Bronchial epithelial cell (primary cell): ENCODE results near the gene UBTD2. TPM values are rescaled to one million over a fixed set of nuclear protein-coding genes. Genes with fewer than 3 reads are reported as not detected.

Experiments
- DNase-seq: peaks from one replicate; pipeline ENCODE4 v3.0.0-alpha.2; 2010; ENCODE audit warnings: low read depth
- FAIRE-seq: peaks from 2 replicates; lab custom pipeline; 2011; peaks lifted over from hg19 to GRCh38; lab: Jason Lieb, UNC
- H3K27me3 ChIP-seq: 2 replicates; pipeline ENCODE4 v1.5.1; 2011; ENCODE audit warnings: low read length; ENCODE audit not compliant: control insufficient read depth, insufficient read depth
- H3K36me3 ChIP-seq: 2 replicates; pipeline ENCODE4 v1.5.1; 2011; ENCODE audit warnings: low read length; ENCODE audit not compliant: control insufficient read depth, insufficient read depth
- H3K4me3 ChIP-seq: 2 replicates; pipeline ENCODE4 v1.5.1; 2011; ENCODE audit warnings: mild to moderate bottlenecking, low read depth, low read length, control low read depth
- total RNA-seq: library from RNA; depleted of rRNA; stranded (reverse); fragments of >200 nt; gene quantifications from 2 replicates; pipeline ENCODE4 v1.2.1, GENCODE V29; 2014
- TF ChIP-seq, protein P1 (sequence below): IDR thresholded peaks from 2 replicates; pipeline ENCODE4 v1.5.1; 2011; ENCODE audit warnings: mild to moderate bottlenecking, moderate library complexity, low read length, control low read depth, inconsistent platforms; ENCODE audit not compliant: insufficient read depth, severe bottlenecking

Gene UBTD2
- total RNA-seq, 1 donor from 2014 or later = 20.8 TPM

DNA sequence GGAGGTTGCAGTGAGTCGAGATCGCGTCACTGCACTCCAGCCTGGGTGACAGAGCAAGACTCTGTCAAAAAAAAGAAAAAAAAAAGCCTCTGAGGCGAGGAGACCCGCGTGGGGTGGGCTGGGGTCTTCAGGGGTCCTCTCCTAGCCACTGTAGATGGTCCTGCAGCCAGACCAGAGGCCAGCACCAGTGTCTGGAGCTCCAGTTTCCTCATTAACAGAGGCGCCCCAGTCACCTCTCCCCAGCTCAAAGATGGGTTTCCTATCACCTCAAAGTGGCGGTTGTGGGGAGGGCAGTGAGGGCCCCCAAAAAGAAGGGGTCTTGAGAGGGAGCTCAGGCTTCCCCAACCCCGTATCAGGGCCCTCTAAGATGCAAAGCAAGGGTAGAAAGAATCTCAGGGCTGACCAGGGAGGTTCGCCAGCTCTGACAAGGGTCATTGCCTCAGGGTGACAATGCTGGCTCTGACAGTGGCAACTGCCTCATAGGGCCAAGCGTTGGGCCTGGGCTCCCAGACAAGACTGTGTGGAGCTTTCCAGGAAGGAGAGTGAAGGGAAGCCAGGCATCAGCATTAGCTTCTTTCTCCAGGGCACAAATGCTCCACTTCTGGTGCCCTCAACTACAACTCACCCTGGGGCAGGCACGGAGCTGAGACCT lies 110.5 kb downstream of the UBTD2 start:
- TF ChIP-seq, protein P1, sequence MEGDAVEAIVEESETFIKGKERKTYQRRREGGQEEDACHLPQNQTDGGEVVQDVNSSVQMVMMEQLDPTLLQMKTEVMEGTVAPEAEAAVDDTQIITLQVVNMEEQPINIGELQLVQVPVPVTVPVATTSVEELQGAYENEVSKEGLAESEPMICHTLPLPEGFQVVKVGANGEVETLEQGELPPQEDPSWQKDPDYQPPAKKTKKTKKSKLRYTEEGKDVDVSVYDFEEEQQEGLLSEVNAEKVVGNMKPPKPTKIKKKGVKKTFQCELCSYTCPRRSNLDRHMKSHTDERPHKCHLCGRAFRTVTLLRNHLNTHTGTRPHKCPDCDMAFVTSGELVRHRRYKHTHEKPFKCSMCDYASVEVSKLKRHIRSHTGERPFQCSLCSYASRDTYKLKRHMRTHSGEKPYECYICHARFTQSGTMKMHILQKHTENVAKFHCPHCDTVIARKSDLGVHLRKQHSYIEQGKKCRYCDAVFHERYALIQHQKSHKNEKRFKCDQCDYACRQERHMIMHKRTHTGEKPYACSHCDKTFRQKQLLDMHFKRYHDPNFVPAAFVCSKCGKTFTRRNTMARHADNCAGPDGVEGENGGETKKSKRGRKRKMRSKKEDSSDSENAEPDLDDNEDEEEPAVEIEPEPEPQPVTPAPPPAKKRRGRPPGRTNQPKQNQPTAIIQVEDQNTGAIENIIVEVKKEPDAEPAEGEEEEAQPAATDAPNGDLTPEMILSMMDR = no peak
- no peak for FAIRE-seq
- DNase-seq = no peak
- Histone ChIP-seq H3K36me3 (no peaks in the 10 kb centered on the region), H3K4me3 (no peak overlapping the region), H3K27me3 (no peaks in the 10 kb centered on the region)

GRCh38 chr5:172171118-172171517 lies 112.4 kb downstream of the UBTD2 start:
- peaks cover under 1% of the 10 kb centered on the region for H3K36me3 ChIP-seq
- H3K27me3 ChIP-seq = no peaks in the 10 kb centered on the region
- TF ChIP-seq, protein P1 = no peak
- FAIRE-seq (no peak), DNase-seq (no peak)
- H3K4me3 ChIP-seq = no peak overlapping the region

DNA sequence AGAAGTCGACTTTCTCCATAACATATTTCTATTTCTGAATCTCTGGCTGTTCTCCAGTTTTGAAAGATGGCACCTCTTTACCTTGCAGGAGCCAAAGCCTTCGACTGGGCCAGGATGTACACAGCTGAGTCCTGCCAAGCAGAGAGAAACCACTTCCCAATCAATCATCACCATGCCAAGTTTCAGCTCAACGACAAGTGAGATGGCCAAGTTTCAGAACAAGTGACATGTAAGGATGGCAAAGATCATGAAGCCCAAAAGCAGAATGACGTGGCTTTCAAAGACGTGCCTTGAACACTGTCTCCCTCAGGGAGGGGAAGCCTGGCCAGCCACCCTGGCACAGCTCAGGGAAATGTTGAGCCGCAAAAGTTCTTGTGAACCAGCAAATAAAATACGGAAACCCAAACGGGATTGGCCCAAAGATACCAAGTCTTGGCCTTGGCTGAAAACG lies 113.3 kb downstream of the UBTD2 start:
- no peaks in the 10 kb centered on the region for H3K27me3 ChIP-seq
- FAIRE-seq (no peak), DNase-seq (no peak)
- TF ChIP-seq, protein P1 = no peak
- H3K36me3 ChIP-seq = peaks cover 2% of the 10 kb centered on the region
- no peak overlapping the region for H3K4me3 ChIP-seq

GRCh38 chr5:172169216-172169615 lies 114.3 kb downstream of the UBTD2 start:
- H3K27me3 ChIP-seq = no peaks in the 10 kb centered on the region
- peaks cover 2% of the 10 kb centered on the region for H3K36me3 ChIP-seq
- no peak for DNase-seq
- no peak for FAIRE-seq
- H3K4me3 ChIP-seq = no peak overlapping the region
- TF ChIP-seq, protein P1 = no peak

DNA sequence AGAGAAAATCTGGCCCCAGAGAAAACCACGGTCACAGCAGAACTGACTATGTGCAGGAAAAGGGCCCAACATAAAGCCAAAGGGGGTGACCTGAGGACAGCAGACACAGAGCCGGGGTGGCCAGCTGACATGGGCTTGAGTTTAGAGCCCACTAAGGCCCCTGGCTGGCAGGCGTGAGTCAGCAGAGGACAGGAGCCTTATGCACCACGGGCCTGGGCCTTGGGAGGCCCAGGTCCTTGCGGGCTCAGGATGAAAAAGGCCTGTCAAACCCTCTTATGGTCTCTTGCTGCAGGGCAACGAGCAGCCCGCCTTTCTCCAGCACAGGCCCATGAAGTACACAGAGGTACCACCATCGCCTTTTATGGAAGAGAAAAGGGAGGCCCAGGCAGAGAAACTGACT lies 115.3 kb downstream of the UBTD2 start:
- TF ChIP-seq, protein P1 = no peak
- no peak overlapping the region for H3K4me3 ChIP-seq
- H3K36me3 ChIP-seq = peaks cover 2% of the 10 kb centered on the region
- H3K27me3 ChIP-seq = no peaks in the 10 kb centered on the region
- no peak for FAIRE-seq
- DNase-seq = no peak

GRCh38 chr5:172167895-172168294 lies 115.7 kb downstream of the UBTD2 start:
- no peak for FAIRE-seq
- H3K36me3 ChIP-seq = peaks cover 2% of the 10 kb centered on the region
- no peak overlapping the region for H3K4me3 ChIP-seq
- no peaks in the 10 kb centered on the region for H3K27me3 ChIP-seq
- DNase-seq = no peak
- TF ChIP-seq, protein P1 = no peak
